ENCODE measurements around the gene MAST4.
A peak's percentile ranks its signal among the peaks of the same experiment; 100 is the strongest.
"Not testable (repeated sequence)": the region's sequence is repeated elsewhere in the genome, so short reads cannot be mapped to it uniquely, and the experiment has no call there.

Gene MAST4

GRCh38 chr5:66814146-66814991, 218.2 kb downstream of the MAST4 start:
- DNase-seq, result peak; percentile 13

DNA sequence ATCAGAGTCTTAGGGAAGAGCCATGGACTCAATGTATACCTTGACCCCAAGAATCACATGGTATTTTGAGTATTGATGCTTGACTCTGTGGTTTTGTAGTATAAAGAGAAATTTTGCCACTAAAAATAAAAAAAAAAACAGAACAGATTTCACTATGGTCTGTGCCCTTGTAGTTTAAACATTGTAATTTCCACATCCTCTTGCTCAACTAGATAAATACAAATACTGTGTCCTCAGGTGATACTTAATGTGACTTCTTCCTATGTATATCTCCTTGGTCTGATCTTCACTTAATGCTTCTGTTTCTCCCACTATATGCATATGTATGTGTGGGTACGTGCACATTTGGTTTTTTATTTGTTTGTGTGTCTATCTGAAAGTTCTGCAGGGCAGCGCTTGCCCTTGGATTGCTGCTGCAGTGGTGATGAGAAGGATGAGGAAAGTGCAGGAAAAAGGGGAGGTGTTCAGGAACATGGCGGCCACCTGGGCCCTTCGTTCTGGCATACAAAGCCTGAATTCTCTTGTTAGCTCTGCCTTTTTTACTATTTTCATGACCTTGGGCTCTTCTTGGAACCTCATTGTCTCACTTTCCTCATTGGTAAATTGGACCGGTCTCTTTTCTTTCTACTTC, 222.2 kb downstream of the MAST4 start:
- DNase-seq, result no peak

DNA sequence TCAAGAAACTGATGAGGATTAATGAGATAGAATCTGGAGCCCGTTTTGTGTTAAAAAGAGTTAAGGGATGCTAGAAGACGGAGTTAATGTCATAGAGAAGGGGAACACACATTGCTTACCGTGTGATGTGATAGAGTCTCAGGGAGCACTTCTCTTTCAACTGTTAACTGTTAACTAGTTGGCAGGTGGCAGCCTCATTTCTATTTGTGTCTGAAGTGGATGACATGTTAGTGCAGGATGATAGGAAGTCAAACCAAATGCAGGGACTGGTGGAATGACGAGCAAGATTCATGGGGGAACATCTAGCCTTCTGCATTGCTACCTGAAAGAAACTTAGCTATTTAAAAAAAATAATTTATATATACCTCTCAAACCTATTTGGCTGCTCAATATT, 222.7 kb downstream of the MAST4 start:
- DNase-seq, result no peak

DNA sequence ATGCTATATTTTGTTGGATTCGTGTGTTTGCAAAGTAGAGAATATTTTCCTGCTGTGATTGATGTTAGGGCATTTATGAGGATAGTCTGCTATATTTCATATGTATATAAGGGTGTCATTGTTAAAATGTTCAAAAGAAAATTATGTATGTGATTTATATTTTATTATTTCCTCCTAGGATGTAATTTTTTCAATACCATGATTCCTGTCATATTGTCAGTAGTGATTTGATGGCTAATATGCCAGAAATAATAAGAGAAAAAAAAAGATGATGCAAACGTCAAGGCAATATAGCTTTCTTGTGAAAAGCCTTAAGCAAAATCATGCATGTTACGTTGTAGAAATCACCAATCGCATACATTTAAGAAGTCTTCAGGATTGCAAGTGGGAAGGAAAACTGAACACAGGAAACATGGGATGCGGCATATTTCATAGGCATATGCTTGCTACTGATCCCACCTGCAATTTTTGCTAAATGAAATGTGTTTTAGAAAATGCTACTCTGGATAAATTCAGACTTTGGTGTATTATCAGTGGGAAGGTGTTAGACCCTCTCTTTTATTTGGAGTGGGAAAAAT, 224.5 kb downstream of the MAST4 start:
- no peak for DNase-seq

DNA sequence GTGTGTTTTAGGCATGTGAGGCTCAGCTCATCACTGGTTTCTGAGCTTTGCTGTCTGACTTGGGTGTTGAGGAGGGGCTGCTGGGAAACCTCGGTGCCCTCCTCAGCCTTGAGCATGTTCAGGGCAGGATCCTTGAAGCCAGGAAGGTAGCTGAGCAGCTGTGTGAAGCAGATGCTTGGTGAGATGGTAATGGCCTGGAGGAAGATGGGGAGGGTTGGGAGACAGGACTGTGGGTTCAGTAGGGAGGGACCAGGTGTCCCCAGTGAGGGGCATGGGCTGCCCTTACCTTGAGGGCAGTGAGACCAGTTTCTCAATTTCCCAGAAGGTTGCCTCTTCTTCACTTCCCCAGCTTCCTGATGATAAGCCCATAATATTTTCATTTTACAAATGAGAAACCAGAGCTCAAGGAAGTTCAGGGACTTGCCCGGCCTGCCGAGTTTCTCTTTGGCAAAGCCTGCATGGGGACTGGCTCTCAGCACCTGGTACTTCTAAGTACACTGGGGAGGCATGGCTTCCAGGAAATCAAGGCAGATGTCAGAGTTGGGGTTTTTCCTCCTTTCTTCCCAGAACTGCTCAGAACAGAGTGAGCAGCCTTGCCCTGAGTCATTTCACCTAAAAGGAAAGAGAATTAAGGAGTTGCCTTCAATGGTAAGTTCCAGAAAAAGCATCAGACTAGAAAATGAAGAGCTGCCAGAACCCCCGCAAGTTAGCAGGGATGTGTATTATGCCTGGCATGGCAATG, 225.7 kb downstream of the MAST4 start:
- DNase-seq, result no peak

- not testable (repeated sequence) for DNase-seq
Observed at GRCh38 chr5:66822906-66823305, 226.7 kb downstream of the MAST4 start.

- no peak for DNase-seq
Observed at GRCh38 chr5:66824476-66824875, 228.3 kb downstream of the MAST4 start.

DNA sequence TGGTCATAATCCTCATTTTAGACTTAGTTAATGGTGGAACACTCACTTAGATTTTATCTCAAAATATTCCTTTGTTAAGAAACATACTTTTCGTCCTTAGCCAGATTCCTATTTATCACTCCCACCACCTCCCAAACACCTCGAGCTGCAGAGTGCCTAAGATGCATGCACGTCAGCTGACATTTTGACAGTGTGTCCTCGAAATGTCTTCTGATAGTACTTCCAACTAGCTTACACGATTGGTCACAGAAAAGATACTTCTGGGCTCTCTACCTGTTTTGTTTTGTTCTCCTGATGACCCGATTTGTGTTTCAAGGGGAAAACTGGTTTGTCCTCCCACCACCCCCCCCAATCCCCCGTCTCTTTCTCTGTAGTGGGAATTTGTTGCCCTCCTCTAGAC, 230.1 kb downstream of the MAST4 start:
- no peak for DNase-seq

GRCh38 chr5:66826696-66827095, 230.5 kb downstream of the MAST4 start:
- DNase-seq, result no peak

DNA sequence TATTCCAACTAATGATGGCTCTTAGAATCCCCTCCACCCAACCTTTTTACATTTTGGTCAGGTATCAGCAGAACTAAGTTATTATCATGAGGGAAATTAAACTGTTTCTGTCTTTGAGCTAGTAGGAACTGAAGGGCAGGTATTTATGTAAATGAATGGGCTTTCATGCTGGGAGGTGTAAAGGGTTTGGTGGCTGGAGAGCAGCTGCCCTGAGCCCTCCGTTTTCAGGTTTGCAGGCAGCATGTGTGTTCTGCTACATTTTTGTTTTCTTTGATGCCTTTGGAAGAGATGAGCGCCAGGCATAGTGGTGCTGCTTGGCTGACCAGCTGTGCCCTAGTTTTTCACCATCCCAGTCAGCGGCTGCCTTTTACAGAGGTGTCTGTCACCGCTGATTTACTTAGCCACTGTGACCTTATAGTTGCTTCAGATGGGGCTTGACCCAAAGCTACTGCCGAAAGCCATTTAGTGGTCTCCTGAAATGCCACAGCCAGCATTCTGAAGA, 231.9 kb downstream of the MAST4 start:
- no peak for DNase-seq

DNA sequence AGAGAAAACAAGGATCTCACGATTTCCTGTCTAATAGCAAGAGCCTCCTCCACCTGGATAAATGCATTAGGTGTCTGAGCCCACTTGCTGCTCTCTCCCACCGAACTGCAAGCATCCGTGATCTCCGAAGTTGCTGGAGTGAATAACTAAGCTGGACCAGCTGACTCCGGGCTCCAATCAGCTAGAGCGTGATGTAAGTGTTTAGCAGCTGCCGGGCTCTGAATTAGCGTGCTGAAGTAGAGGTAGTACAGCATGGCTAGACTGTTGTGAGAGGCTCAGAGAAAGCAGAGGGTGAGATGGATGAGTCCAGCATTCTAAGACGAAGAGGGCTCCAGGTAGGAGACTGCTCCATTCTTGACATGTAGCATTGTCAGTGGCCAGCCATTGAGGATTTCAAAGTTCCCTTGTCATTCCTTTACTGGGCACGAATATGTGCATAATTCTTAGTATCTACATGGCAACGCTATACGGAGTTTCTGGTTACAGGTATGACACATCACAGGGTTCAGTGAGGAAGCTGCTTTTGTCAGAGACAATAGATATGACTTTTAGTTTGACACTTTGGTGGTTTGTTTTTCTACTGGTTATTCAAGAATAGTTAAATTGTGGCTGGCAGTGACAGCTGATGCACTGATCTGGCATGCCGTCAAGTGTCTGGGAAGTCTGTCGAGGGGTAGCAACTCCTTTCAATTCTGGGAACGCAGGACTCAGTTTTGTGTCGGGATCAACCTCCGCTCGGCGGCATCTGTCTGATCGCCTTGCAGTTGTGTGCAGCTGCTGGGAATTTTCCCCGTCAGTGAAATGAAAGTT, 232.6 kb downstream of the MAST4 start:
- peak; percentile 27 for DNase-seq

- DNase-seq, result no peak
Observed at GRCh38 chr5:66829358-66829674, 233.1 kb downstream of the MAST4 start.

DNA sequence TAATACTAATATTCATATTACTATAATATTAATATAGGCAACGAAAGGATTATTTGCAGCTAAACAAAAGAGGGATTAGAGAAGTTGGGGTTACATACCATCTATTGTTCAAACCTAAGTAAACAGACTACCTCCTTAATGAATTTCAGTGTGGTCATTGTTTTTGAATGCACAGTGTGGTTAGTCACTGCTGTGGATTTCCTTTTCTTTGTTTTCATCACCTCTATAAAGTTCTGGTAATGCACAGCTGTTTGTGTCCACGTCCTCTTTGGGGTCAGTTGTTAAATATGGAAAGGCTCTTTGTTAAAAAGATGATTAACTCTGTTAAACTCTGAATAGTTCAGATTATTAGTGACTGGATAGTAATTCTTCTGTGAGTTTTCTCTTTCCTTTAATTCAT, 233.6 kb downstream of the MAST4 start:
- DNase-seq, result no peak

- no peak for DNase-seq
Observed at GRCh38 chr5:66830636-66831035, 234.4 kb downstream of the MAST4 start.

DNA sequence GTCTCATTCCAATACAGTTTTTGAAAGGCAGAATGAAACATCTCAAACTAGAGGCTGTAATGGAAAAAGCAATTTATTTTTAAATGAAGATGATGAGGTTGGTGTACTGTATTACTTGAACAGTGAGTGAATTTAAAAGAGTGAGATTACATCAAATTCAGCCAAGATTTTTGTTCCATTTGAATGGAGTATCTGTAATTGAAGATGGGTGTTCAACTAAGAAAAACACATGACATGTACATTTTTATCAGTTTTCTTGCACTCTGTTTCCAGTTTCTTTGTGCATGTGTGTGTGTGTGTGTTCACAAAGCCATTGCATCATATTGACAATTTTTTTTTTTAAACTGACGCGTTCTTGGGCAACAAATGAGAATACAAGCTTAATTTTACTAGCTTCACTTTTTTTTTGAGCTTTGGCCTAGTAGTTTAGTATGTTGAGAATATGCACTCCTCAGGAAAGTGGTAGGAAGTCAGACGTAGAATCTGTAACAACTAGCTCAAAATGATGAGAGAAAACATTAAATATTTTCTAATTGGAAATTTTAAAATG, 243.5 kb downstream of the MAST4 start:
- no peak for DNase-seq

GRCh38 chr5:66840511-66841013, 244.4 kb downstream of the MAST4 start:
- DNase-seq, result no peak

- no peak for DNase-seq
Observed at GRCh38 chr5:66841264-66841663, 245.1 kb downstream of the MAST4 start.

- no peak for DNase-seq
Observed at GRCh38 chr5:66842540-66842939, 246.3 kb downstream of the MAST4 start.

DNA sequence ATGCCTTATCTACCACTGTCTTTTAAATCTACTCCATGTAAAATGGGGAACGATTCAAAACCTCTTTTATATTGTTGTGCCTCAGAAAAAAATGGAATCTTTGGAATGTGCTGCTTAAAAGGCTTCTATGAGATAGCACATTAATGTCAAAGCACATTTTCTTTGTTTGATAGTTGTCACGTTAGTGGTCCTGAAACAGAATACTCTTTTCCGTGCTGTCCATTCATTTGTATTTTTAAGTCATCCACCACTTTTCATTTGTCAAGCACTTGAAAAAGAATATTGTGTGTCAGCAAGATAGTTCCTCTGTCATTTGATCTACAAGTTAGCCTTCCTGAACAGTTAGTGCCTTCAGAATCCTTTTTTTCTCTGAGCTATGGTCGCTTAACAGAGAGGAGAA, 246.9 kb downstream of the MAST4 start:
- DNase-seq, result no peak

- DNase-seq, result no peak
Observed at GRCh38 chr5:66848749-66849641, 252.8 kb downstream of the MAST4 start.

- DNase-seq, result no peak
Observed at GRCh38 chr5:66849803-66850202, 253.6 kb downstream of the MAST4 start.
